NCI-H524 (cell line): ENCODE measurements around the gene STXBP1.

Experiments used
- DNase-seq, 2 experiments: peaks; one replicate each; lab custom pipeline; 2025; lab: John Stamatoyannopoulos, UW

Gene STXBP1

GRCh38 chr9:127735530-127736185 lies 123.6 kb downstream of the STXBP1 start:
- DNase-seq: no peak

- DNase-seq: no peak
These were observed 126.6 kb downstream of the STXBP1 start for GRCh38 chr9:127738666-127739065.

- no peak for DNase-seq
These were observed 127.7 kb downstream of the STXBP1 start for GRCh38 chr9:127739614-127740330.

- no peak for DNase-seq
These were observed 129.9 kb downstream of the STXBP1 start for GRCh38 chr9:127741831-127742434.
